Brain microvascular endothelial cell (primary cell): ENCODE data around the gene ETNK1.
A peak's percentile ranks its signal among the peaks of the same experiment; 100 is the strongest.

Experiments
- DNase-seq: peaks from one replicate; pipeline ENCODE4 v3.0.0-alpha.2; 2020
- H3K27ac ChIP-seq: fragments of 250-450 bp; sonication (Bioruptor Pico); 2 replicates; pipeline ENCODE4 v1.5.1; 2020; ENCODE audit warnings: mild to moderate bottlenecking, moderate library complexity
- H3K27me3 ChIP-seq: fragments of 250-450 bp; sonication (Bioruptor Pico); replicated peaks from 2 replicates; pipeline ENCODE4 v1.5.1; 2020; ENCODE audit warnings: mild to moderate bottlenecking
- H3K36me3 ChIP-seq: fragments of 250-450 bp; sonication (Bioruptor Pico); replicated peaks from 2 replicates; pipeline ENCODE4 v1.5.1; 2020; ENCODE audit warnings: mild to moderate bottlenecking
- H3K4me3 ChIP-seq: 2 replicates; pipeline ENCODE4 v1.5.1; 2011; ENCODE audit warnings: low read depth, mild to moderate bottlenecking, control low read depth, low read length, moderate library complexity
- in situ Hi-C: cut with HindIII; loops from 2 replicates; pipeline ENCODE4 v1.10.0; 2017; ENCODE audit warnings: low sequenced_read_pairs, low pct_ligation_motif_present
- TF ChIP-seq, protein P1 (sequence below): IDR thresholded peaks from 2 replicates; pipeline ENCODE4 v1.5.1; 2011; ENCODE audit warnings: low read depth, mild to moderate bottlenecking, moderate library complexity, low read length, control low read depth, inconsistent platforms; ENCODE audit errors: missing control alignments

ETNK1 gene

GRCh38 chr12:22667122-22667521 lies 42.2 kb downstream of the ETNK1 start:
- H3K4me3 ChIP-seq: no peak overlapping the region
- H3K27me3 ChIP-seq: no peaks in the 10 kb centered on the region
- in situ Hi-C loops: no loop called here
- H3K36me3 ChIP-seq: no peaks in the 10 kb centered on the region
- DNase-seq: no peak
- no peak overlapping the region for H3K27ac ChIP-seq
- TF ChIP-seq, protein P1, sequence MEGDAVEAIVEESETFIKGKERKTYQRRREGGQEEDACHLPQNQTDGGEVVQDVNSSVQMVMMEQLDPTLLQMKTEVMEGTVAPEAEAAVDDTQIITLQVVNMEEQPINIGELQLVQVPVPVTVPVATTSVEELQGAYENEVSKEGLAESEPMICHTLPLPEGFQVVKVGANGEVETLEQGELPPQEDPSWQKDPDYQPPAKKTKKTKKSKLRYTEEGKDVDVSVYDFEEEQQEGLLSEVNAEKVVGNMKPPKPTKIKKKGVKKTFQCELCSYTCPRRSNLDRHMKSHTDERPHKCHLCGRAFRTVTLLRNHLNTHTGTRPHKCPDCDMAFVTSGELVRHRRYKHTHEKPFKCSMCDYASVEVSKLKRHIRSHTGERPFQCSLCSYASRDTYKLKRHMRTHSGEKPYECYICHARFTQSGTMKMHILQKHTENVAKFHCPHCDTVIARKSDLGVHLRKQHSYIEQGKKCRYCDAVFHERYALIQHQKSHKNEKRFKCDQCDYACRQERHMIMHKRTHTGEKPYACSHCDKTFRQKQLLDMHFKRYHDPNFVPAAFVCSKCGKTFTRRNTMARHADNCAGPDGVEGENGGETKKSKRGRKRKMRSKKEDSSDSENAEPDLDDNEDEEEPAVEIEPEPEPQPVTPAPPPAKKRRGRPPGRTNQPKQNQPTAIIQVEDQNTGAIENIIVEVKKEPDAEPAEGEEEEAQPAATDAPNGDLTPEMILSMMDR: no peak

GRCh38 chr12:22668441-22668840 lies 43.5 kb downstream of the ETNK1 start:
- no peaks in the 10 kb centered on the region for H3K36me3 ChIP-seq
- in situ Hi-C loops: no loop called here
- DNase-seq: no peak
- no peaks in the 10 kb centered on the region for H3K27me3 ChIP-seq
- no peak overlapping the region for H3K4me3 ChIP-seq
- no peak overlapping the region for H3K27ac ChIP-seq
- TF ChIP-seq, protein P1: no peak

DNA sequence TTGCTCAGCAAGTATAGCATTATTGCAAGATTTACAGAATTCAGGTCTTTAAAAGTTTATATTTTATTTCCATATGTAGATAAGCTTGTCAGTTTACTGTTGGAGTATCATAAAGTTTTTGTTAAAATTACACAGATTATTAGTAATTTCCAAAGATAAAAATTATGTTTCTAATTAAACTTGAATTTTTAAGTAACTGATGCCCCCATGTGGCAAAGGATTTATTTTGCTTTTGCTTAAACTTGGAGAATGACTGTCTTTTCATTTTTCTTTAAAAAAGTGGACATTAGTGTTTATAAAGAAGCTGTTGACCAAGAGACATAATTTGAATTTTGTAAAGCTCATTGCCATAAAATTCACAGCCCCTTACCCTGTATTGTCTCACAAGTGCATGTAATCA lies 45.8 kb downstream of the ETNK1 start:
- Histone ChIP-seq H3K27ac (no peak overlapping the region), H3K27me3 (no peaks in the 10 kb centered on the region), H3K36me3 (peaks cover 3% of the 10 kb centered on the region), H3K4me3 (no peak overlapping the region)
- TF ChIP-seq, protein P1: no peak
- DNase-seq: no peak
- in situ Hi-C loops: no loop called here

DNA sequence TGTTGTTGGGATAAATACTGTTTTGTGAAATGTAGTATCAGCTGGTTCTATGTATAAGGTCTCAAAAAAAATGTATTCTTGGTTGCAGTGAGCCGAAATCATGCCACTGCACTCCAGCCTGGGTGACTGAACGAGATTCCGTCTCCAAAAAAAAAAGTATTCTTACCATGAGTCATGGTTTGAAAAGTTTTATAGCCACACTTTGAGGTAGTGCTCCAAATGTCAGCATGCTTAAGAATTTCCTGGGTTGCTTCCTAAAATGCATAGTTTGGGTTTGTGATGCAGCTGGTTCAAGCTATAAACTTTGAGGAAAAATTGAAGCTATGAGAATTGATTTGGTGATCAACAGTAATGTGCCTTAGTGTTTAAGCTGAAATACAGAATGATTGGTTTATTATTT lies 48.0 kb downstream of the ETNK1 start:
- H3K36me3 ChIP-seq: peaks cover 3% of the 10 kb centered on the region
- TF ChIP-seq, protein P1: no peak
- H3K27ac ChIP-seq: no peak overlapping the region
- in situ Hi-C loops: no loop called here
- peak; percentile 38 for DNase-seq
- H3K4me3 ChIP-seq: no peak overlapping the region
- no peaks in the 10 kb centered on the region for H3K27me3 ChIP-seq

- H3K36me3 ChIP-seq: peaks cover 9% of the 10 kb centered on the region
- H3K27ac ChIP-seq: no peak overlapping the region
- TF ChIP-seq, protein P1: no peak
- in situ Hi-C loops: no loop called here
- no peak for DNase-seq
- no peaks in the 10 kb centered on the region for H3K27me3 ChIP-seq
- H3K4me3 ChIP-seq: no peak overlapping the region
Measured at GRCh38 chr12:22677781-22678574, 53.0 kb downstream of the ETNK1 start.

DNA sequence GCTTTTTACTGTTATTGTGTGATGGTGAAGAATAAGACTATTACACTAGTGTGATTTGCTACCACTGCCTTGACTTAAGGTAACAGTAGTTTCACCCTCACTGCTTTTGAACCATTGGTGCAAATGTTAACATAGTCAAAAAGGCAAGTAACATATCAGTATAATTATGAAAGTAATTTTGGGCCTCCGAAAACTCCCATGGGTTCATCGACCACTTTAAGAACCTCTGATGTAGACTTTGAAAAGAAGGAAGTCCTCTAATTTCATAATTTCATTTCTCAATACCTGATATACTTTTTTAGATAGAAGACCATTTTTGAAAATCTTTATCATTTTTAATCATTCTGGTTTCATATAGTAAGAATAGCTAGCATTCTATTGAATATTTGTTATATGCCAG lies 57.7 kb downstream of the ETNK1 start:
- H3K36me3 ChIP-seq: peaks cover 5% of the 10 kb centered on the region
- H3K27ac ChIP-seq: no peak overlapping the region
- H3K4me3 ChIP-seq: no peak overlapping the region
- TF ChIP-seq, protein P1: no peak
- no peak for DNase-seq
- in situ Hi-C loops: no loop called here
- H3K27me3 ChIP-seq: no peaks in the 10 kb centered on the region
